Measurements from ENCODE around the gene B4GALNT4. TPM values are rescaled to one million over a fixed set of nuclear protein-coding genes. Genes with fewer than 3 reads are reported as not detected.
"Not testable (repeated sequence)": the region's sequence is repeated elsewhere in the genome, so short reads cannot be mapped to it uniquely, and the experiment has no call there.

The B4GALNT4 gene
- total and polyA plus RNA-seq, 2 experiments from 2014 or later: 35.8 to 94.4 TPM

DNA sequence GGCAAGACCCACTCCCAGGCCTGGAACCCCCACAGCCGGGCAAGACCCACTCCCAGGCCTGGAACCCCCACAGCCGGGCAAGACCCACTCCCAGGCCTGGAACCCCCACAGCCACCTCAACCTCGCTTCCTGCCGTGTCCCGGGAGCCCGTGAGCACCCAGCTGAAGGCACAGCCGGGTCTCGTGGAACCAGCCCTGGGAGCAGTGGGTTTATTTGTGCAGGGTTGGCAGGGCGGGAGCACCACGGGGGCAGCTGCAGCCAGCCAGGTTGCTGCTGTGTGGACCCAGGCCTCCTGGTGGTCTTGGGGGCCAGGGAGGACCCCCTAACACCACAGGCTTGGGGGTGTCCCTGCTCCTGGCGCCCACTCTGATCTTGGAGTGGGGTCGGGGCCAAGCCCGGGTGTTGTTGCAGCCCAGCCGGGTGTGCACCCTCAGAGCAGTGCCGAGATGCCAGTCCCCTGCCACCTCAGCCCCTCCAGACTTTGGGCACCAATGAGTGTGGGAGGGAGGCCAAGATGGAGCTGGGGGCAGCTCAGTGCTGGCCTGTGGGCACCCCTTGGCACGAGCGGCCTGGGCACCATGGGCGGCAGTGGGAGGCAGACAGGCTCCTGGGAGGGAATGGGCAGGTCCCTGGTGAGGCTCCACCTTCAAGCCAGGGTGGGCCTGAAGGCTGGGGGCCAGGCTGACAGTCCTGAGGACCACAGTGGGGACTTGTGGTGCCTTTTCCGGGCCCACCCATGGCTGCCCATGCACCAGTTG lies 16.5 kb downstream of the B4GALNT4 start:
- no peak overlapping the region for H3K4me3 ChIP-seq
- H3K27ac ChIP-seq: no peak overlapping the region
- H3K4me1 ChIP-seq (ENCODE audit: low read depth): no peaks in the 10 kb centered on the region
- H3K27me3 ChIP-seq: peaks cover 4% of the 10 kb centered on the region
- TF ChIP-seq, protein P1, sequence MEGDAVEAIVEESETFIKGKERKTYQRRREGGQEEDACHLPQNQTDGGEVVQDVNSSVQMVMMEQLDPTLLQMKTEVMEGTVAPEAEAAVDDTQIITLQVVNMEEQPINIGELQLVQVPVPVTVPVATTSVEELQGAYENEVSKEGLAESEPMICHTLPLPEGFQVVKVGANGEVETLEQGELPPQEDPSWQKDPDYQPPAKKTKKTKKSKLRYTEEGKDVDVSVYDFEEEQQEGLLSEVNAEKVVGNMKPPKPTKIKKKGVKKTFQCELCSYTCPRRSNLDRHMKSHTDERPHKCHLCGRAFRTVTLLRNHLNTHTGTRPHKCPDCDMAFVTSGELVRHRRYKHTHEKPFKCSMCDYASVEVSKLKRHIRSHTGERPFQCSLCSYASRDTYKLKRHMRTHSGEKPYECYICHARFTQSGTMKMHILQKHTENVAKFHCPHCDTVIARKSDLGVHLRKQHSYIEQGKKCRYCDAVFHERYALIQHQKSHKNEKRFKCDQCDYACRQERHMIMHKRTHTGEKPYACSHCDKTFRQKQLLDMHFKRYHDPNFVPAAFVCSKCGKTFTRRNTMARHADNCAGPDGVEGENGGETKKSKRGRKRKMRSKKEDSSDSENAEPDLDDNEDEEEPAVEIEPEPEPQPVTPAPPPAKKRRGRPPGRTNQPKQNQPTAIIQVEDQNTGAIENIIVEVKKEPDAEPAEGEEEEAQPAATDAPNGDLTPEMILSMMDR (IDR thresholded peaks at IDR 0.05; ENCODE audit: low read depth, low read length): no peak
- H3K9me3 ChIP-seq (ENCODE audit: low read depth): no peaks in the 10 kb centered on the region
- DNase-seq (ENCODE audit: low read depth in 1 of 2, low spot score in 1 of 2): no peak
- H3K36me3 ChIP-seq: no peaks in the 10 kb centered on the region

DNA sequence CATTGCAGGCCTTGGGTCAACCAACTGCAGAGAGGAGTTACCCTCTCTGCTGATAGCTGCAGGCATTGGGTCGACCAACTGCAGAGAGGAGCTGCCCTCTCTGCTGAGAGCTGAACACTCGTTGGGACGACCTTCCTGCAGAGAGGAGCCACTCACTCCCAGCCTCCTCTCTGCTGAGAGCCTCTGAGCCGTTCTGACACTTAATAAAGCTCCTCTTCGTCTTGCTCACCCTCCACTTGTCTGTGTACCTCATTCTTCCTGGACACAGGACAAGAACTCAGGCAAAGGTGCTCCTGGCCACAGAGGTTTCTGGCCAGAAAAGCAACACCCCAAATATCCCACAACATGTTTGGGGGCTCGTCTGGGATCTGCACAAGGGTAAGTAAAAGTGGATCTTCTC lies 17.2 kb downstream of the B4GALNT4 start:
- no peaks in the 10 kb centered on the region for H3K4me1 ChIP-seq (ENCODE audit: low read depth)
- H3K9me3 ChIP-seq (ENCODE audit: low read depth): no peaks in the 10 kb centered on the region
- no peak overlapping the region for H3K4me3 ChIP-seq
- peaks cover 4% of the 10 kb centered on the region for H3K27me3 ChIP-seq
- DNase-seq (ENCODE audit: low read depth in 1 of 2, low spot score in 1 of 2): no peak
- TF ChIP-seq, protein P1 (IDR thresholded peaks at IDR 0.05; ENCODE audit: low read depth, low read length): no peak
- no peak overlapping the region for H3K27ac ChIP-seq
- H3K36me3 ChIP-seq: no peaks in the 10 kb centered on the region

DNA sequence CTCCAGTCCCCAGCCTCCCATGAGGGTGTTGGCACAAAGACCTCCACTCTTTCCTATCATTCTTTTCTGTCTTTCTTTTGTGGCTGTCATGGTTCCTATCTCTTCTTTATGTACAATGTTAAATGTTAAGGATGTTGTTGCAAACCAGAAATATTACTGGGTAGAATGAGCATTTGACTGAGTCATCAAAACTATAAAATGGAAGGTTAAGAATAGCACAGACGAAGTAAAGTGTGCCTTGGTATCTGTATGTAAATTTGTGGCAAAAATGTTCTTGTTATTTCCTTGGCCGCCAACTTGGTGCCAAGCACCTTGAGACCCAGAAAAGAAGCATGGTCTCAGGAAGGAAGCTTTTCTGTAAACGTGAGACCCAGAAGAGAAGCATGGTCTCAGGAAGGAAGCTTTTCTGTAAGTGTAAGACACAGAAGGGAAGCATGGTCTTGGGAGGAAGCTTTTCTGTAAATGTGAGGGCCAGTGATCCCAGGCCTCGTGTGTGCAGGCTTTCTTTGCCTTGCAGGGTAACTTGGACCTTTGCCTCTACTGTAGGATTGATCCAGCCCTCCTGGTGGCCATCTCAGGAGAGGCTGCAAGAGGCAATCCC lies 18.0 kb downstream of the B4GALNT4 start:
- no peak overlapping the region for H3K27ac ChIP-seq
- H3K27me3 ChIP-seq: peaks cover 4% of the 10 kb centered on the region
- TF ChIP-seq, protein P1 (IDR thresholded peaks at IDR 0.05; ENCODE audit: low read depth, low read length): no peak

DNA sequence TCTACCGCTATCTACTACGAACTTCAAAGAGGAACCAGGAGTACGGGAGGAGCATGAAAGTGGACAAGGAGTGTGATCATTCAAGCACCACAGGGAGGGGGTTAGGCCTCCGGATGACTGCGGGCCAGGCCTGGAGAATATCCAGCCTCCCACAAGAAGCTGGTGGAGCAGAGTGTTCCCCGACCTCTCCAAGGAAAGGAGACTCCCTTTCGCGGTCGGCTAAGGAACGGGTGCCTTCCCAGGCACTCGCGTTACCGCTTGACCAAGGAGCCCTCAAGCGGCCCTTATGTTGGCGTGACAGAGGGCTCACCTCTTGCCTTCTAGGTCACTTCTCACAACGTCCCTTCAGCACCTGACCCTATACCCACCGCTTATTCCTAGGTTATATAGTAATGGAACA lies 20.1 kb downstream of the B4GALNT4 start:
- H3K4me3 ChIP-seq; DNase-seq (ENCODE audit: low read depth in 1 of 2, low spot score in 1 of 2); H3K36me3 ChIP-seq: not testable (repeated sequence)

More for the DNA sequence above, 18.0 kb downstream of the B4GALNT4 start:
- no peaks in the 10 kb centered on the region for H3K4me1 ChIP-seq (ENCODE audit: low read depth)
- H3K36me3 ChIP-seq: no peaks in the 10 kb centered on the region
- no peak for DNase-seq (ENCODE audit: low read depth in 1 of 2, low spot score in 1 of 2)
- H3K4me3 ChIP-seq: no peak overlapping the region
- no peaks in the 10 kb centered on the region for H3K9me3 ChIP-seq (ENCODE audit: low read depth)

DNA sequence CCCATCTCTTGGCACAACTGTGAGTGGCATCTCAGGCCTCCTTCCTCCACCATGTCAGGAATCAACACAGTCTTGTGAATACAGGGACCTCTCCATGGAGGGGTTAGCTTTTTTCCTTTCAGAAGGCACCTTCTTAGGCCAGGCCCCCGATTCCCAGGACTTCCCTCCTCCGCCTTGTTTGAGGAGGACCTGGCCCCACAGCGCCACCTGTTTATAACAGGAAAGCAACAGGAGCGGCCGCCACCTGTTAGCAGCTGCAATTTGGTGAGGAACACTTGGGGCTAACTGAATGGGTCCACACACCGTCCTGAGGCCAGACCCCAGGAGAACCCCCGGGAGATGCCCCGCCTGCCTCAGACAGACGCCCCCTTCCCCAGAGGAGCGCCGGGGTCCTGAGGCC lies 20.9 kb downstream of the B4GALNT4 start:
- DNase-seq (ENCODE audit: low read depth in 1 of 2, low spot score in 1 of 2): peak in 1 of 2 donors; percentile 32
- no peak overlapping the region for H3K4me3 ChIP-seq
- peaks cover 4% of the 10 kb centered on the region for H3K27me3 ChIP-seq
- H3K27ac ChIP-seq: no peak overlapping the region
- H3K36me3 ChIP-seq: no peaks in the 10 kb centered on the region
- TF ChIP-seq, protein P1 (IDR thresholded peaks at IDR 0.05; ENCODE audit: low read depth, low read length): no peak
- no peaks in the 10 kb centered on the region for H3K4me1 ChIP-seq (ENCODE audit: low read depth)
- H3K9me3 ChIP-seq (ENCODE audit: low read depth): no peaks in the 10 kb centered on the region

More for the DNA sequence above, 20.1 kb downstream of the B4GALNT4 start:
- H3K27me3 ChIP-seq; H3K27ac ChIP-seq; H3K4me1 ChIP-seq (ENCODE audit: low read depth); H3K9me3 ChIP-seq (ENCODE audit: low read depth): not testable (repeated sequence)

Measured in cardiac muscle cell (in vitro differentiated cells and primary cell).